Hepatocyte (in vitro differentiated cells): ENCODE measurements around the gene CARD14.

Experiments
- CTCF ChIP-seq: fragments of 200-600 bp; sonication (generic); IDR thresholded peaks from 2 replicates; pipeline ENCODE4 v1.5.1; 2016; ENCODE audit warnings: antibody characterized with exemption, mild to moderate bottlenecking; ENCODE audit not compliant: poor library complexity
- EZH2 ChIP-seq: fragments of 200-600 bp; sonication (generic); IDR thresholded peaks from 2 replicates; pipeline ENCODE4 v1.6.1; 2016; ENCODE audit warnings: antibody characterized with exemption, mild to moderate bottlenecking, borderline replicate concordance

DNA sequence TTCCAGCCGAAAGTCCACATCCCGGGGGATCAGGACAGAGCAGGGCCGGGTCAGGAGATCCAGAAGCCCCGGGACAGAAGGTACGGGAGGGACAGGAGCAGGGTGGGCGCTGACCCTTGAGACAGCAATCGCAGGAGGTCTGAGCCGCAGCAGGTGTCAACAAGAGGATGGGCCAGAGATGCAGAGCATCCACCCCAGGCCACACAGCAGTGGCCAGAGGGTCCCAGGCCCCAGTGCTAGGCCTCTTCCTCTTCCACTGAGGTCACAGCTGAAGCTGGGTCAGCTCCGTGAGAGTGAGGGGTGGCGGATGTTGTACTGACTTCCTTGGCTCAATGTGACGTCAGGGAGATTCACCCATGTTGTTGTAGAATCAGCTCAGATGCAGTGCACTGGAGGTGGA lies 82.1 kb downstream of the CARD14 start:
- no peak for TF ChIP-seq CTCF
- no peak for TF ChIP-seq EZH2
